Neural cell (in vitro differentiated cells): ENCODE measurements around the gene MAGI1.

ENCODE experiments used
- CTCF ChIP-seq: fragments of 450-650 bp; IDR thresholded peaks from 2 replicates; pipeline ENCODE4 v1.5.1; 2014; ENCODE audit warnings: antibody characterized with exemption, mild to moderate bottlenecking, moderate library complexity; ENCODE audit not compliant: poor library complexity, severe bottlenecking
- EP300 ChIP-seq: fragments of 450-650 bp; conservative IDR thresholded peaks from 2 replicates; pipeline ENCODE4 v1.6.1; 2014; ENCODE audit warnings: antibody characterized with exemption, mild to moderate bottlenecking, moderate library complexity; ENCODE audit not compliant: poor library complexity, severe bottlenecking
- MXI1 ChIP-seq: fragments of 450-650 bp; conservative IDR thresholded peaks from 2 replicates; pipeline ENCODE4 v1.6.1; 2014; ENCODE audit warnings: antibody characterized with exemption, mild to moderate bottlenecking; ENCODE audit not compliant: poor library complexity, severe bottlenecking

GRCh38 chr3:65568497-65568896 is 470.2 kb downstream of the MAGI1 start:
- TF ChIP-seq CTCF = no peak
- no peak for TF ChIP-seq MXI1
- TF ChIP-seq EP300 = no peak
